HepG2 (cell line): ENCODE measurements around the gene TMEM134. TPM values are rescaled to one million over a fixed set of nuclear protein-coding genes. Genes with fewer than 3 reads are reported as not detected.

Experiments used
- ATAC-seq: fragments of 200-7000 bp; cut with Tn5 transposase; 3 replicates; pipeline ENCODE4 v1.9.1; 2020; ENCODE audit warnings: mild to moderate bottlenecking, moderate library complexity
- BruUV-seq: library from RNA; stranded (reverse); fragments of 400-500 nt; replicated peaks from 2 replicates; lab custom pipeline; 2021; lab: Mats Ljungman, UMichigan
- CTCF ChIA-PET: fragments of 300-600 bp; formaldehyde crosslinking; extraction: SDS; loops from one replicate; lab custom pipeline; 2021; ENCODE audit warnings: low total read pairs, inconsistent platforms, low intra/inter-chr PET ratio; lab: Yijun Ruan, JAX
- POLR2A ChIA-PET: fragments of 350-600 bp; sonication (Branson Sonifier 250); formaldehyde crosslinking; loops from one replicate; lab custom pipeline; 2020; ENCODE audit warnings: antibody characterized with exemption, inconsistent platforms; lab: Yijun Ruan, JAX
- DNase-seq: peaks from one replicate; pipeline ENCODE4 v3.0.0-alpha.2; 2015; ENCODE audit warnings: low spot score
- FAIRE-seq: peaks from 3 replicates; lab custom pipeline; 2011; peaks lifted over from hg19 to GRCh38; lab: Jason Lieb, UNC
- H2AFZ ChIP-seq: one replicate; pipeline ENCODE4 v1.6.1; 2011; ENCODE audit warnings: low read length, inconsistent platforms
- H3K27ac ChIP-seq: fragments of 300-600 bp; 3 replicates; pipeline ENCODE4 v1.8.0; 2011; ENCODE audit warnings: mixed run types, mild to moderate bottlenecking, mixed read lengths, low read length, inconsistent platforms; ENCODE audit not compliant: insufficient read depth; ENCODE audit errors: extremely low read length
- H3K27me3 ChIP-seq, 2 experiments: fragments of 200-600 bp in 1 of 2; 2 replicates in 1 of 2; 3 replicates in 1 of 2; pipeline versions ENCODE4 v1.6.0 to v1.8.0; 2011; ENCODE audit warnings: low read length in 2 of 2, mild to moderate bottlenecking in 2 of 2, moderate library complexity in 2 of 2, inconsistent platforms in 1 of 2; ENCODE audit not compliant: insufficient read depth in 2 of 2, control insufficient read depth in 1 of 2
- H3K36me3 ChIP-seq, 2 experiments: fragments of 200-600 bp in 1 of 2; replicated peaks in 1 of 2; 2 replicates in 1 of 2; 3 replicates in 1 of 2; pipeline versions ENCODE4 v1.5.1 to v1.8.0; 2011; ENCODE audit warnings: low read length in 2 of 2, inconsistent platforms in 1 of 2; ENCODE audit not compliant: insufficient read depth in 2 of 2, control insufficient read depth in 1 of 2
- H3K4me1 ChIP-seq: 2 replicates; pipeline ENCODE4 v1.5.1; 2012; ENCODE audit warnings: low read length, inconsistent platforms; ENCODE audit not compliant: insufficient read depth
- H3K4me2 ChIP-seq: 2 replicates; pipeline ENCODE4 v1.6.0; 2011; ENCODE audit warnings: low read depth, low read length, inconsistent platforms
- H3K4me3 ChIP-seq, 3 experiments: fragments of 200-600 bp in 1 of 3; sonication (generic), shearing (Covaris generic) in 1 of 3; replicated peaks in 1 of 3; 2 replicates each; pipeline ENCODE4 v1.5.1; 2011 to 2016; ENCODE audit warnings: low read length in 3 of 3, inconsistent platforms in 2 of 3, low read depth in 2 of 3, mild to moderate bottlenecking in 2 of 3, control low read depth in 1 of 3, mixed read lengths in 1 of 3; ENCODE audit not compliant: insufficient read depth in 1 of 3
- H3K79me2 ChIP-seq: one replicate; pipeline ENCODE4 v1.6.1; 2011; ENCODE audit warnings: low read length, inconsistent platforms; ENCODE audit not compliant: insufficient read depth
- H3K9ac ChIP-seq: 2 replicates; pipeline ENCODE4 v1.6.0; 2011; ENCODE audit warnings: mild to moderate bottlenecking, low read depth, low read length, inconsistent platforms; ENCODE audit not compliant: insufficient read depth
- H3K9me3 ChIP-seq: 2 replicates; pipeline ENCODE4 v1.5.1; 2012; ENCODE audit warnings: mild to moderate bottlenecking, low read length
- H4K20me1 ChIP-seq: 2 replicates; pipeline ENCODE4 v1.6.0; 2011; ENCODE audit warnings: inconsistent platforms, mild to moderate bottlenecking, low read length, moderate library complexity; ENCODE audit not compliant: insufficient read depth
- BORCS8-MEF2B ChIP-seq: sonication (generic); formaldehyde crosslinking; IDR thresholded peaks from 2 replicates; pipeline ENCODE4 v1.8.0; 2022; ENCODE audit warnings: mild to moderate bottlenecking, missing genetic modification reagents
- EZH2 ChIP-seq: conservative IDR thresholded peaks from 2 replicates; pipeline ENCODE4 v1.6.1; 2012; ENCODE audit warnings: mild to moderate bottlenecking, low read depth, low read length, moderate library complexity
- FOSL2 ChIP-seq: sonication (generic); formaldehyde crosslinking; IDR thresholded peaks from 2 replicates; pipeline ENCODE4 v1.4.0; 2020; ENCODE audit warnings: missing genetic modification reagents
- NCOA2 ChIP-seq: sonication (generic); formaldehyde crosslinking; IDR thresholded peaks from 2 replicates; pipeline ENCODE4 v1.8.0; 2022; ENCODE audit warnings: inconsistent platforms
- NFIC ChIP-seq: IDR thresholded peaks from 2 replicates; pipeline ENCODE4 v1.6.1; 2012; ENCODE audit warnings: mild to moderate bottlenecking, low read length, inconsistent platforms
- SNAPC4 ChIP-seq: sonication (generic); formaldehyde crosslinking; IDR thresholded peaks from 2 replicates; pipeline ENCODE4 v1.4.0; 2020; ENCODE audit warnings: mild to moderate bottlenecking, missing genetic modification reagents
- ZNF766 ChIP-seq: sonication (generic); formaldehyde crosslinking; IDR thresholded peaks from 2 replicates; pipeline ENCODE4 v1.5.0; 2020; ENCODE audit warnings: missing genetic modification reagents, borderline replicate concordance
- WGBS: methylation state at CpG from one replicate; pipeline ENCODE4 v1.1.6; 2017; ENCODE audit warnings: low lambda C conversion rate; 5-methylcytosine and 5-hydroxymethylcytosine counted together
- in situ Hi-C: cut with HindIII; loops from 2 replicates; pipeline ENCODE4 v1.10.0; 2017; ENCODE audit warnings: low pct_unique_long_range_greater_than_20kb; ENCODE audit not compliant: extremely low pct_ligation_motif_present
- intact Hi-C: fragments of 100-400 bp; cut with micrococcal nuclease; formaldehyde crosslinking; loops from one replicate; pipeline ENCODE4 v1.10.0; 2022; ENCODE audit not compliant: unreplicated experiment
- polyA plus RNA-seq, 8 experiments: library from polyadenylated mRNA; depleted of rRNA in 3 of 8; stranded (reverse) in 7 of 8; unstranded in 1 of 8; fragments of >200 nt; fragmentation: Illumina TruSeq in 4 of 8; extraction: Trizol in 4 of 8; gene quantifications; 2 replicates each; pipeline versions ENCODE4 v1.2.1 to v1.2.3, GENCODE V29; 2011 to 2016; ENCODE audit warnings: low read depth in 4 of 8, missing spikeins in 1 of 8, mixed read lengths in 1 of 8; ENCODE audit not compliant: insufficient read depth in 1 of 8
- total RNA-seq, 5 experiments: library from RNA; depleted of rRNA; stranded (reverse); fragments of >200 nt; fragmentation: Illumina TruSeq; extraction: Trizol; gene quantifications; 2 replicates each; pipeline ENCODE4 v1.2.3, GENCODE V29; 2016; ENCODE audit warnings: low read depth in 1 of 5

Gene TMEM134
- total and polyA plus RNA-seq, 2 of the 13 experiments (the other 11 are each of a cell fraction or from before 2014, with no cell fraction given), result 6.9 to 26.9 TPM

- no peak for TF ChIP-seq ZNF766 (CRISPR knock-in tag)
- no peak for TF ChIP-seq SNAPC4 (CRISPR knock-in tag)
- no peak for TF ChIP-seq FOSL2 (CRISPR knock-in tag)
- TF ChIP-seq NFIC, result no peak
- no peak for TF ChIP-seq BORCS8-MEF2B (CRISPR knock-in tag)
- TF ChIP-seq NCOA2 (CRISPR knock-in tag), result no peak
These were observed 28.7 kb upstream of the TMEM134 start (continued) for GRCh38 chr11:67497656-67498291.

- Histone ChIP-seq H3K27ac (no peak overlapping the region), H3K4me2 (no peak overlapping the region)
- BruUV-seq, result no TSS peak
- TF ChIP-seq EZH2, result no peak
- TF ChIP-seq, all 625 proteins: peak for 0
- Histone ChIP-seq H3K36me3 (peaks cover 1 to 3% of the 10 kb centered on the region in 2 experiments; a peak in 2 of 5 replicates), H3K4me3 (no peak overlapping the region), H3K9me3 (no peaks in the 10 kb centered on the region), H3K4me1 (no peaks in the 10 kb centered on the region), H3K27me3 (no peaks in the 10 kb centered on the region), H3K79me2 (no peaks in the 10 kb centered on the region), H2AFZ (no peak overlapping the region), H4K20me1 (no peaks in the 10 kb centered on the region), H3K9ac (no peak overlapping the region)
- DNase-seq (no peak), FAIRE-seq (no peak), ATAC-seq (no peak)
- WGBS, result 98% methylated on average over 10 of the region's 12 CpGs
- intact Hi-C loops (no loop called here), in situ Hi-C loops (no loop called here)
- POLR2A ChIA-PET, result no interaction called here
- CTCF ChIA-PET, result no interaction called here
These were observed 27.1 kb upstream of the TMEM134 start for GRCh38 chr11:67496113-67496512.
